ENCODE results near the gene PRR14.
"Not testable (repeated sequence)": the region's sequence is repeated elsewhere in the genome, so short reads cannot be mapped to it uniquely, and the experiment has no call there.

Gene PRR14

DNA sequence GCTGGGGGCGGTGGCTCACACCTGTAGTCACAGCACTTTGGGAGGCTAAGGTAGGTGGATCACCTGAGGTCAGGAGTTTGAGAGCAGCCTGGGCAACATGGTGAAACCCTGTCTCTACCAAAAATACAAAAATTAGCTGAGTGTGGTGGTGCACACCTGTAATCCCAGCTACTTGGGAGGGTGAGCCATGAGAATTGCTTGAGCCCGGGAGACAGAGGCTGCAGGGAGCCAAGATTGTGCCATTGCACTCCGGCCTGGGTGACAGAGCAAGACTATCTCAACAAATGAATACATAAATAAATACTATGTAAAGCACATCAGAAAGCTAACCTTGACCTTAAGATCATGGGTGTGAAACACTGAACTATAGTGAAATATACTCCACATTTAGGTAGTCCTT is 45.9 kb downstream of the PRR14 start:
- not testable (repeated sequence) for DNase-seq

- no peak for DNase-seq
These were observed 46.7 kb downstream of the PRR14 start for GRCh38 chr16:30697264-30698138.

DNA sequence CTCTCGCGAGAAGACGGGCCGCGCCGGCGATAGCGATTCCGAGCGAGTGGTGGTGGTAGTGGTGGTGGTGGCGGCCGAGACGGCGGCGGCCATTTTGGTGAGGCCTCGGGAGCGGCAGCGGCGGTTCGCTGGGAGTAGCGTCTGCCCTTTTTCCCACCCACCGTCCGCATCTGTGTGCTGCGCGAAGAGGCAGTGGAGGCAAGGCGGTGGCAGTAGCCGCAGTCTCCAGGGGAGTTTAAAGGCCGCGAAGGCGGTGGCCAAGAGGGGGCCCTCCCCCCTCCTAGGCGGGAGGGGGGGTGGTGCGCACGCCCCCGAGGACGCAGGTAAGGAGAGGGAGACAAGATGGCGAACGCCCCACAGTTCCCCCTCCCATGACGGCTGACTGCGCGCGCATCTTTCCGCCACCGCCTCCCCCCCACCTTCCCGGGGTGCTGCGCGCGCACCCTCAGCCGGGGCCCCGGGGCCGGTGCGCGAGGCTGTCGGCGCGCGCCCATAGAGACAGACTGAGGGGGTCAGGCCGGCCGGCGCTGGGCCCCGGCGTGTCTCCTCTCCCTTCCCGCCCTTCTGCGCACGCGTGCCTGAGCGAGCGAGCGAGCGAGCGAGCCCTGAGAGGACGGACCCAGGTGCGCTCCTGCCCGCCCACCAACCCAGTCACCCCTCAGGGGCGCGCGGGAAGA is 47.5 kb downstream of the PRR14 start:
- peak; percentile 99 for DNase-seq

DNA sequence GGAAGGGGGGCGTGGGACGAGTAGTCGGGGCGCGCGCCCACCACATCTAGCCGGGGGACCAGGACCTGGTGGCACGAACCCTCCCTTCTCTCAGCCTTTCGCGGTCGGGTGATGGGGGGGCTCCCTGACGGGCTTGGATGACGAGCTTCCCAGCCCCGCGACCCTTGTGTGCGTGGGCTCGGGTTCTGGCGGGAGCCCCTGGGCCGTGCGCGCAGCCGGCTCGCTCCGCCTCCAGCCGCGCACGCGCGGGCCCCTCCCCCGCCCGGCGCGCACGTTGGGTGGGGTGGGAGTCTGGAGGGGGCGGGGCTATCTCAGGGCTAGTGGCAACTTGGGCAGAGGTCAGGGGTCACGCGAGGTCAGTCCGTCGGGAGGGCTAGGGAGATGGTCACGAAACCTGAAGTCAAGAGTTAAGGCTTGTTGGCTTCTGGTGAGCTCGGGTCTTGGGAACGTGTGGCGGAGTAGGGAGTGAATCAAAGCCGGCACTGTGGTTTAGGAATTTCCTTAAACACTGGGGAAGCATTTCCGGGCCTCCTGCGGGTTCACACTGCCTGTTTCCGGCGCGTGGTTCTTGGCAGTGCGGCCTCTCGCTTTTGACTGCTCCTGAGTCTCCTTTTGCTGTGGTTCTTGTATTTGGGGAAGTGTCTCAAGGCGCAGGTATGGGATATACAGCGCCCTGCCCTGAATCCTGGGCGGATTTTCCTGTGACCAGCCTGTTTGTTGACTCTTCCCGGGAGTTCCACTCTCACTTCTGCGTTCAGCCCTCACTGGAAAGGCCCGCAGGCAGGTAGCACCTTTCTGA is 48.3 kb downstream of the PRR14 start, which contains the start of gene SRCAP:
TSS of gene SRCAP (plus strand) at position 356 of the 799 bp plus-strand sequence. CDS start 1,654 bp downstream, outside the sequence.
- DNase-seq = peak; percentile 88

DNA sequence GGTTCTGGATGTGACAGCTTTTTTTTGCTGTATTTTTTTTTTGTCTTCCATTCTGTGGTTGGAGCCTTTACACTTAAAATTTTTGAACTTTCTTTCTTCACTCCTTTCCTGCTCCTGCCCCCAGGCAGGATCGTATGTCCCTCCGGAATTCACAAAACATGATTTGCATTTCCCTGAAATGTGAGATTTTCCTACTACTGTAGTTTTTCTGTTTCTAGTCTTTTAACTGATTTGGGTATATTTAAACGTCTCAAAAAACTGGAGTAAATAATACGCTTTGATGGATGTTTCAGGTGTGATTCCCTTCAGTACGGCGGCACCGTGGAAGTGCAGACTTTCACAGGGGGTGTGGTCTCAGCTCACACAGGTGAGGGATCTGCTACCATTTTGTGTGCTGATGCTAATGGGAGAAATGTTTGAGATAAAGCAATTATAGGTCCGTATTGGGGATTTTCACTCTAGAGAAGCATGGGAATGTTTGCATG is 48.9 kb downstream of the PRR14 start:
- DNase-seq = no peak

DNA sequence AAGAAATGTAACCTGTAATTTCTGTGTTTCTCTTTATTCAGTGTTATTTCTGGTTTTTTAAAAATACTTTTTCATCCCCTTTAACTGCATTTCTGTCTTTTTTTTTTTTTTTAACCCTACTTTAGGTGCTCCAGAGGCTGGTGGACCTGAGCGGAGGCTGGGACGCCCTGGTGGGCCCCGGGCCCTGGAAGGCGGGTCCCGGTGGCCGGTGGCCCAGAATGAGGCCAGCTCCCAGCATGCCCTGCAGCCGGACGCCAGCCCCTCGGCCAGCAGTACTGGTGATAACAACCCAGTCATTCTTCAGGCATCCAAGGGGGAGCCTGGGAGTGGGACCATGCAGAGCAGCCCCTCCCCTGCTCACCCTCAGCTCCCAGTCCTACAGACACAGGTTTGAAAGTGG is 49.7 kb downstream of the PRR14 start:
- no peak for DNase-seq

DNA sequence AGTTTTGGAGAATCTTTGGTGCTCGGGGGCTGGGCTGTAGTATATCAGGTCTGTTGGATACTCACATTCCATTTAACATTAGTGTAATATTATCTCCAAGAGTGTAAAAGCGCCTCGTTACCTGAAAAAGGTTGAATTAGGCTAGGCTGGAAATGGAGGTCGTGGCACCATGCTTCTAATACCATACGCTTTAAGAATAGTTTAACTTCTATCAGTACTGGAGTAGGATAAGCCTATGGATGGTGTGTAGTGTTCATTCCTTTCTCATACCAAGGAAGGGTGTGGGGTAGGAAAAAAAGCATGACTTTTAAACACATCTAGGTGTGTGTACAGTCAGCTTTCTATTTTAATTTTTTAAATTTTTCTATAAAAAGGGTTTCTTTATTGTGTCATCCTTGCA is 50.2 kb downstream of the PRR14 start:
- DNase-seq = no peak

DNA sequence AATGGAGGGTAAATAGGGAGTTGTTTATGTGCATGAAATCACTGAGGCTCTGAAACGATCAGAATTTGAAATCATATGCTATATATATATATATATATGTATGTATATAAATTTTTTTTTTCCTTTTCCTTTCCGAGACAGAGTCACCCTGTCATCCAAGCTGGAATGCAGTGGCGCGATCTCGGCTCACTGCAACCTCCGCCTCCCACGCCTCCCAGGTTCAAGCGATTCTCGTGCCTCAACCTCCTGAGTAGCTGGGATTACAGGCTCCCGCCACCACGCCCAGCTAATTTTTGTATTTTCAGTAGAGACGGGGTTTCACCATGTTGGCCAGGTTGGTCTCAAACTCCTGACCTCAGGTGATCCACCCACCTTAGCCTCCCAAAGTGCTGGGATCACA is 52.3 kb downstream of the PRR14 start:
- DNase-seq = not testable (repeated sequence)

GRCh38 chr16:30703971-30704370 is 53.2 kb downstream of the PRR14 start:
- DNase-seq = no peak

Measured in CD4-positive, alpha-beta T cell treated with Interleukin-12 subunit alpha and Interleukin-12 subunit beta, for 1 hour (primary cell).